Measurements from ENCODE around the gene LAMC3. TPM values are rescaled to one million over a fixed set of nuclear protein-coding genes. Genes with fewer than 3 reads are reported as not detected.

Gene LAMC3
- total RNA-seq, 1 experiment from 2014 or later = 4.6 TPM

DNA sequence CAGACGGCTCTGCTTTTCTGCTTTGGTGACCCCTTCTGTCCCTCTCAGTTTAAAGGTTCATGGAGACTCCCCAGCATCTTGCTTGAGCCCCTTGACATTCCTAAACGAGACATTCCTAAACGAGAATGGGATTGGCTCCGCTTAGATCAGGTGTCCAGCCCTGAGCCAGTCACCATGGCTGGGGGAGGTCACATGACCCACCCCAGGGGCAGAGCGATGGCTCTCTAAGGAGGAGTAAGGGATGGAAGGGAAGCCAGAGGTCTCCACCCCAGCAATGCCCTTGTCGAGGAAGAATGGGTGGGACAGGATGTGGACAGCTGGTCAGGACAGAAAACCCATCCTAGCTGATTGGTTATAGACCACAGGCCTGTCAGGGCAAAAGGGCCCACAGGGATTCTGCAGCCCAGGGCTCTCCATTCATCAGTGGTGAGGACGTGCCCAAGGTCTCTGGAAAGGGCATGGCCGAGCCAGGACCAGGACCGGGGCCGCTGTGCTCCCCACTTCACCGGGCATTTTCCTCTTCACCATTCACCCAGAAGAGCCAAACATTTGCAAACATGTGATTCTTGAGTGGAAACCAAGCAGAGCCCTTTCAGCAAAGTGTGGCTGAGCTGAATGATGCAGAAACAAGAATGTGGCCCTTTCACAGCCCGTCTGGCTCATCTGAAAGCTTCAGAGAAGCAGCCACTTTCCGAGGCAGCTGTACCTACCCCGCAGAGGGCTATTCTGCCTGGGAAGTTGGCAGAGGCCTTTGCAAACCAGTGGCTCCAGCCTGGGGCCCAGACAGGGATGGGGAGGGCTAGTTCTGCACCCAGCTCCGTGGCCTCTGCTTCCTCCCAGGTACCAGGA lies 67.6 kb downstream of the LAMC3 start:
- no peaks in the 10 kb centered on the region for H3F3A ChIP-seq (ENCODE audit: low read length, unreplicated experiment)
- POLR2A ChIA-PET (ENCODE audit: unreplicated experiment) = no interaction called here
- no peak overlapping the region for H3K4me3 ChIP-seq (ENCODE audit: low read length)
- H3K9me2 ChIP-seq (replicated peaks; ENCODE audit: low read length) = no peaks in the 10 kb centered on the region
- H3K27ac ChIP-seq (ENCODE audit: low read length) = no peak overlapping the region
- BruUV-seq (replicated peaks) = no TSS peak
- H3K27me3 ChIP-seq (ENCODE audit: low read length) = no peaks in the 10 kb centered on the region
- H3K79me2 ChIP-seq (ENCODE audit: low read length) = no peaks in the 10 kb centered on the region
- no peak for DNase-seq
- H4K20me1 ChIP-seq (ENCODE audit: low read length) = no peaks in the 10 kb centered on the region
- no peak for ATAC-seq
- CTCF ChIA-PET = no interaction called here
- H3K4me2 ChIP-seq (ENCODE audit: low read length) = no peak overlapping the region
- H3K9ac ChIP-seq (ENCODE audit: low read length) = no peak overlapping the region
- H3K9me3 ChIP-seq (ENCODE audit: low read length) = no peaks in the 10 kb centered on the region
- 0 out of 2 replicates have a peak, but pooled peaks cover 7% of the 10 kb centered on the region for H3K4me1 ChIP-seq (ENCODE audit: insufficient read depth, low read length)
- H2AFZ ChIP-seq (ENCODE audit: low read length) = no peak overlapping the region
- intact Hi-C loops (cut with micrococcal nuclease) = no loop called here
- H3K36me3 ChIP-seq (ENCODE audit: low read depth, low read length) = no peaks in the 10 kb centered on the region
- TF ChIP-seq EZH2 (IDR thresholded peaks at IDR 0.05; ENCODE audit: low read length, unreplicated experiment) (no peak), EZH2phosphoT487 (IDR thresholded peaks at IDR 0.05; ENCODE audit: borderline replicate concordance, low read length) (no peak)
- TF ChIP-seq, protein P1, sequence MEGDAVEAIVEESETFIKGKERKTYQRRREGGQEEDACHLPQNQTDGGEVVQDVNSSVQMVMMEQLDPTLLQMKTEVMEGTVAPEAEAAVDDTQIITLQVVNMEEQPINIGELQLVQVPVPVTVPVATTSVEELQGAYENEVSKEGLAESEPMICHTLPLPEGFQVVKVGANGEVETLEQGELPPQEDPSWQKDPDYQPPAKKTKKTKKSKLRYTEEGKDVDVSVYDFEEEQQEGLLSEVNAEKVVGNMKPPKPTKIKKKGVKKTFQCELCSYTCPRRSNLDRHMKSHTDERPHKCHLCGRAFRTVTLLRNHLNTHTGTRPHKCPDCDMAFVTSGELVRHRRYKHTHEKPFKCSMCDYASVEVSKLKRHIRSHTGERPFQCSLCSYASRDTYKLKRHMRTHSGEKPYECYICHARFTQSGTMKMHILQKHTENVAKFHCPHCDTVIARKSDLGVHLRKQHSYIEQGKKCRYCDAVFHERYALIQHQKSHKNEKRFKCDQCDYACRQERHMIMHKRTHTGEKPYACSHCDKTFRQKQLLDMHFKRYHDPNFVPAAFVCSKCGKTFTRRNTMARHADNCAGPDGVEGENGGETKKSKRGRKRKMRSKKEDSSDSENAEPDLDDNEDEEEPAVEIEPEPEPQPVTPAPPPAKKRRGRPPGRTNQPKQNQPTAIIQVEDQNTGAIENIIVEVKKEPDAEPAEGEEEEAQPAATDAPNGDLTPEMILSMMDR (conservative IDR thresholded peaks at IDR 0.05; ENCODE audit: low read depth, low read length) = no peak

GRCh38 chr9:131078427-131079366 lies 69.7 kb downstream of the LAMC3 start:
- Histone ChIP-seq H3K9me3 (ENCODE audit: low read length) (no peaks in the 10 kb centered on the region), H3K36me3 (ENCODE audit: low read depth, low read length) (no peaks in the 10 kb centered on the region), H3K4me2 (ENCODE audit: low read length) (no peak overlapping the region), H4K20me1 (ENCODE audit: low read length) (no peaks in the 10 kb centered on the region), H3K4me3 (ENCODE audit: low read length) (no peak overlapping the region), H3F3A (ENCODE audit: low read length, unreplicated experiment) (no peaks in the 10 kb centered on the region), H3K9ac (ENCODE audit: low read length) (no peak overlapping the region), H3K4me1 (ENCODE audit: insufficient read depth, low read length) (peaks cover 20% of the 10 kb centered on the region), H3K27ac (ENCODE audit: low read length) (no peak overlapping the region), H3K79me2 (ENCODE audit: low read length) (no peaks in the 10 kb centered on the region), H3K9me2 (replicated peaks; ENCODE audit: low read length) (no peaks in the 10 kb centered on the region), H2AFZ (ENCODE audit: low read length) (no peak overlapping the region), H3K27me3 (ENCODE audit: low read length) (no peaks in the 10 kb centered on the region)
- POLR2A ChIA-PET (ENCODE audit: unreplicated experiment) = no interaction called here
- CTCF ChIA-PET = no interaction called here
- intact Hi-C loops (cut with micrococcal nuclease) = no loop called here
- no TSS peak for BruUV-seq (replicated peaks)
- DNase-seq (no peak), ATAC-seq (no peak)
- TF ChIP-seq, protein P1 (conservative IDR thresholded peaks at IDR 0.05; ENCODE audit: low read depth, low read length) = no peak
- TF ChIP-seq EZH2phosphoT487 (IDR thresholded peaks at IDR 0.05; ENCODE audit: borderline replicate concordance, low read length) (no peak), EZH2 (IDR thresholded peaks at IDR 0.05; ENCODE audit: low read length, unreplicated experiment) (no peak)
